Keratinocyte (primary cell): ENCODE data around the gene MDK. TPM values are rescaled to one million over a fixed set of nuclear protein-coding genes. Genes with fewer than 3 reads are reported as not detected.

Source experiments
- DNase-seq: peaks from one replicate; pipeline ENCODE4 v3.0.0-alpha.2; 2011; ENCODE audit warnings: low read depth, missing footprints, low spot score
- FAIRE-seq: peaks from 2 replicates; lab custom pipeline; 2011; peaks lifted over from hg19 to GRCh38; lab: Jason Lieb, UNC
- H2AFZ ChIP-seq: 2 replicates; pipeline ENCODE4 v1.6.0; 2012; ENCODE audit warnings: low read length, control low read depth, inconsistent platforms; ENCODE audit not compliant: control insufficient read depth
- H3K27ac ChIP-seq: 2 replicates; pipeline ENCODE4 v1.5.1; 2011; ENCODE audit warnings: low read length; ENCODE audit not compliant: control insufficient read depth, insufficient read depth
- H3K27me3 ChIP-seq: 3 replicates; pipeline ENCODE4 v1.6.0; 2011; ENCODE audit warnings: low read length; ENCODE audit not compliant: control insufficient read depth, insufficient read depth; ENCODE audit errors: extremely low read depth
- H3K36me3 ChIP-seq, 2 experiments: 2 replicates in 1 of 2; 3 replicates in 1 of 2; pipeline ENCODE4 v1.5.1; 2011; ENCODE audit warnings: low read length in 2 of 2, mild to moderate bottlenecking in 1 of 2; ENCODE audit not compliant: control insufficient read depth in 2 of 2, insufficient read depth in 2 of 2; ENCODE audit errors: extremely low read depth in 1 of 2
- H3K4me1 ChIP-seq: 3 replicates; pipeline ENCODE4 v1.5.1; 2011; ENCODE audit warnings: low read length; ENCODE audit not compliant: control insufficient read depth, insufficient read depth; ENCODE audit errors: extremely low read depth
- H3K4me2 ChIP-seq: 3 replicates; pipeline ENCODE4 v1.6.0; 2011; ENCODE audit warnings: low read depth, low read length; ENCODE audit not compliant: control insufficient read depth, insufficient read depth; ENCODE audit errors: extremely low read depth
- H3K4me3 ChIP-seq, 3 experiments: fragments of 200-600 bp in 1 of 3; sonication (generic) in 1 of 3; 2 replicates in 2 of 3; 3 replicates in 1 of 3; pipeline ENCODE4 v1.5.1; 2011 to 2016; ENCODE audit warnings: low read length in 3 of 3, mild to moderate bottlenecking in 3 of 3, control low read depth in 2 of 3, inconsistent platforms in 1 of 3, low read depth in 1 of 3, mixed read lengths in 1 of 3, mixed run types in 1 of 3, moderate library complexity in 1 of 3; ENCODE audit not compliant: control insufficient read depth in 2 of 3, insufficient read depth in 2 of 3; ENCODE audit errors: extremely low read depth in 1 of 3
- H3K79me2 ChIP-seq: 2 replicates; pipeline ENCODE4 v1.6.0; 2012; ENCODE audit warnings: low read length; ENCODE audit not compliant: control insufficient read depth, insufficient read depth
- H3K9ac ChIP-seq: 3 replicates; pipeline ENCODE4 v1.6.0; 2011; ENCODE audit warnings: low read length; ENCODE audit not compliant: control insufficient read depth, insufficient read depth; ENCODE audit errors: extremely low read depth
- H3K9me1 ChIP-seq: 3 replicates; pipeline ENCODE4 v1.6.0; 2011; ENCODE audit warnings: low read length; ENCODE audit not compliant: control insufficient read depth, insufficient read depth; ENCODE audit errors: extremely low read depth
- H3K9me3 ChIP-seq: 2 replicates; pipeline ENCODE4 v1.5.1; 2012; ENCODE audit warnings: low read depth, low read length; ENCODE audit not compliant: control insufficient read depth
- H4K20me1 ChIP-seq: 3 replicates; pipeline ENCODE4 v1.6.0; 2011; ENCODE audit warnings: low read length; ENCODE audit not compliant: control insufficient read depth, insufficient read depth; ENCODE audit errors: extremely low read depth
- EZH2 ChIP-seq: IDR thresholded peaks from one replicate; pipeline ENCODE4 v1.6.1; 2012; ENCODE audit warnings: inconsistent platforms, mild to moderate bottlenecking, low read length, moderate library complexity
- dilution Hi-C: fragments of 300-500 bp; cut with MboI; formaldehyde crosslinking; loops from one replicate; pipeline ENCODE4 v1.7.0; 2020; ENCODE audit warnings: low sequenced_read_pairs; ENCODE audit not compliant: extremely low pct_ligation_motif_present
- polyA plus RNA-seq, 5 experiments: library from polyadenylated mRNA; depleted of rRNA in 3 of 5; stranded (reverse) in 3 of 5; stranded (forward) in 1 of 5; unstranded in 1 of 5; fragments of >200 nt; gene quantifications; 1 replicate in 1 of 5; 2 replicates in 3 of 5; 3 replicates in 1 of 5; pipeline versions ENCODE4 v1.2.1 to v1.2.3, GENCODE V29; 2011 to 2012; ENCODE audit warnings: missing spikeins in 2 of 5, low read depth in 1 of 5, low replicate concordance in 1 of 5
- TF ChIP-seq, protein P1 (sequence below), 3 experiments: IDR thresholded peaks in 1 of 3; conservative IDR thresholded peaks in 1 of 3; optimal IDR thresholded peaks in 1 of 3; 2 replicates in 2 of 3; 3 replicates in 1 of 3; pipeline versions ENCODE3 to v1.5.1; 2011; ENCODE audit warnings: low read length in 3 of 3, mild to moderate bottlenecking in 3 of 3, moderate library complexity in 2 of 3, control low read depth in 1 of 3, inconsistent platforms in 1 of 3; ENCODE audit not compliant: insufficient read depth in 2 of 3; ENCODE audit errors: extremely low read depth in 1 of 3

MDK gene
- polyA plus RNA-seq, 1 donor (not counting 4 experiments of a cell fraction or from before 2014, with no cell fraction given): 5.4 TPM

DNA sequence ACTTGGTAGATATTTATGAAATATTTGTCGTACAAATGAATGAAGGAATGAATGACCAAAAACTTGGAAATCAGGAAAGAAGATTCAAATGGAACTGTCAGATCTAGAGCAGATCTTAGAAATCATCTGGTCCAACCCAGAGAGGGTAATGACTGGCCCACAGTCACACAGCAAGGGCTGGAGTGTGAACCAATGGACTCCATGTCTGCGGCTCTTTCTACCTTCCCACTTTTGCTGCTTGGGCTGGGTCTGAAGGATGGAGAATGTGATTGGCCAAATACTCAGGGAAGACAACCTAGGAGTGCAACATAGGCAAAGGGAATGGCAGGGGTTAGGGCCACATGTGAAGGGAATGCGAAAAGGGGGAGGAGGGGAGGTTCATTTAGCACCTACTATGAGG, 40.0 kb upstream of the MDK start:
- no peaks in the 10 kb centered on the region for H3K9me1 ChIP-seq
- peaks cover 10% of the 10 kb centered on the region for H3K79me2 ChIP-seq
- H3K4me1 ChIP-seq: peaks cover 37% of the 10 kb centered on the region
- no peaks in the 10 kb centered on the region for H3K36me3 ChIP-seq
- no peak overlapping the region for H3K9ac ChIP-seq
- FAIRE-seq (no peak), DNase-seq (no peak)
- TF ChIP-seq EZH2: no peak
- TF ChIP-seq, protein P1, sequence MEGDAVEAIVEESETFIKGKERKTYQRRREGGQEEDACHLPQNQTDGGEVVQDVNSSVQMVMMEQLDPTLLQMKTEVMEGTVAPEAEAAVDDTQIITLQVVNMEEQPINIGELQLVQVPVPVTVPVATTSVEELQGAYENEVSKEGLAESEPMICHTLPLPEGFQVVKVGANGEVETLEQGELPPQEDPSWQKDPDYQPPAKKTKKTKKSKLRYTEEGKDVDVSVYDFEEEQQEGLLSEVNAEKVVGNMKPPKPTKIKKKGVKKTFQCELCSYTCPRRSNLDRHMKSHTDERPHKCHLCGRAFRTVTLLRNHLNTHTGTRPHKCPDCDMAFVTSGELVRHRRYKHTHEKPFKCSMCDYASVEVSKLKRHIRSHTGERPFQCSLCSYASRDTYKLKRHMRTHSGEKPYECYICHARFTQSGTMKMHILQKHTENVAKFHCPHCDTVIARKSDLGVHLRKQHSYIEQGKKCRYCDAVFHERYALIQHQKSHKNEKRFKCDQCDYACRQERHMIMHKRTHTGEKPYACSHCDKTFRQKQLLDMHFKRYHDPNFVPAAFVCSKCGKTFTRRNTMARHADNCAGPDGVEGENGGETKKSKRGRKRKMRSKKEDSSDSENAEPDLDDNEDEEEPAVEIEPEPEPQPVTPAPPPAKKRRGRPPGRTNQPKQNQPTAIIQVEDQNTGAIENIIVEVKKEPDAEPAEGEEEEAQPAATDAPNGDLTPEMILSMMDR (optimal IDR thresholded peaks at IDR 0.05 in 1 of 3, IDR thresholded peaks at IDR 0.05 in 1 of 3, conservative IDR thresholded peaks at IDR 0.05 in 1 of 3; ENCODE audit: extremely low read depth in 1 of 3, insufficient read depth in 2 of 3, low read length in 3 of 3): no peak
- no peaks in the 10 kb centered on the region for H3K9me3 ChIP-seq
- no peak overlapping the region for H3K4me3 ChIP-seq
- no peak overlapping the region for H2AFZ ChIP-seq
- H3K27ac ChIP-seq: no peak overlapping the region
- no peaks in the 10 kb centered on the region for H4K20me1 ChIP-seq
- H3K27me3 ChIP-seq: no peaks in the 10 kb centered on the region
- dilution Hi-C loops: no loop called here
- H3K4me2 ChIP-seq: no peak overlapping the region

DNA sequence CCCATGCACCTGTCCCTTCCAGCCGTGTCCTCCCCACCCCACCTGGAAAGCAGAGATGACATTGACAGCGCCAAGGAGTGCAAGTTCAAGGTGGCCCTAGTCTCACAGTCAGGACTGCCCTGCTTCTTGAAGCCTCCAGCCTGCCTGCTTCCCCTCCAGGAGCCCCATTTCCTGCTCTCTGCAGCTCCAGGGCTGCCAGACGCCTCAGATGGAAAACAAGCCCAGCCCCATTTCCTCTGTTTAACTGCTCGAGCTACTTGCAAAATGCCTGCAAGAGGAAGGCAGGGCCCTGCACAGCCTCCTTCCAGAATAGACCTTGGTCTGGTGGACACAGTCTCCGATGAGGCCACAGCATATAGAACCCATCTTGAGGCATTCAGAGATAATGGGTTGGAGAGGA, 39.2 kb upstream of the MDK start:
- FAIRE-seq: no peak
- Histone ChIP-seq H2AFZ (no peak overlapping the region), H3K27ac (no peak overlapping the region), H3K4me2 (no peak overlapping the region), H3K79me2 (peaks cover 16% of the 10 kb centered on the region), H3K9ac (no peak overlapping the region), H3K27me3 (no peaks in the 10 kb centered on the region), H3K4me1 (peaks cover 42% of the 10 kb centered on the region), H3K4me3 (no peak overlapping the region), H3K9me1 (no peaks in the 10 kb centered on the region), H4K20me1 (no peaks in the 10 kb centered on the region), H3K9me3 (no peaks in the 10 kb centered on the region), H3K36me3 (no peaks in the 10 kb centered on the region)
- TF ChIP-seq, protein P1 (optimal IDR thresholded peaks at IDR 0.05 in 1 of 3, IDR thresholded peaks at IDR 0.05 in 1 of 3, conservative IDR thresholded peaks at IDR 0.05 in 1 of 3; ENCODE audit: extremely low read depth in 1 of 3, insufficient read depth in 2 of 3, low read length in 3 of 3): no peak
- no peak for TF ChIP-seq EZH2
- dilution Hi-C loops: no loop called here
- DNase-seq: no peak
